Measurements from ENCODE around the gene ZCCHC14. TPM values are rescaled to one million over a fixed set of nuclear protein-coding genes. Genes with fewer than 3 reads are reported as not detected.
A peak's percentile ranks its signal among the peaks of the same experiment; 100 is the strongest.

Gene ZCCHC14
- total RNA-seq, 1 experiment from 2014 or later, result 37.8 TPM

DNA sequence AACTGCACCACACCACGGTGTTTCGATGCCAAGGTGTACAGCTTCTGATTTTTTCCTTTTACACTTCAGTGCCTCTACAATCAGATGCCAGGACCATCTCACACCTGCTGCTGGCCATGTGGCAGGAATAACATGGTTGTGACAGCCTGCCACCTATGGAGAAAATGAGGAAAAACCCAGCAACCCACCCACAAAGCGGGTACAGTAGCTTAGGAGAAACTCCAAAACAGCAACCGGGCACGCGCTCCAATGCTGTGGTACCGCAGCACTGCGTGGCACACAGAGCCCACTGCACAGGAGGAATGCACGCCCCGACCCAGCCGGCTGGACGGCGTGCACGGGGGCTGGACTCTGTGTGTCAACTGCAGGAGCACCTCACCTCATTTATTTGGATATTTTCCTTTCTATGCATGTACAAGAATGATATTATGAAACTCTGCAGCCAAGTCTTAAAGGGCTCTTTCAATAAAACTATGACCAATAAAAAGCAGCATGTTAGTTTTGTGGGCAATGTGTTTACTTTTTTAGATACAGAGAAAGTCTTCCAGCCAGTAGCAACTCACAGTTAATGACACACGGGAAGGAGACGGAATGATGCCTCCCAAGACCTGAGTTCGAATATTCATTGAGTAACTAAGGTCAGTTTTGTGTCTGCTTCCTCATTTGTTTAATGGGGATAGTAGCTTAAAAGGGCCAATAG lies 54.8 kb downstream of the ZCCHC14 start:
- ChIA-PET POLR2A (no interaction called here), RAD21 (ENCODE audit: low non-redundant PET in 1 of 2, low total read pairs in 2 of 2, uncharacterized antibody in 2 of 2, unreplicated experiment in 2 of 2) (no interaction called here), CTCF (interaction anchor here (1.3 kb wide), 1 partner anchor 24 kb away, joined by 3 read pairs; no protein-coding TSS in a partner anchor)
- no peaks in the 10 kb centered on the region for H3K4me1 ChIP-seq (ENCODE audit: control insufficient read depth in 1 of 2, insufficient read depth in 2 of 2, low read length in 2 of 2)
- H3K9ac ChIP-seq (ENCODE audit: low read length), result no peak overlapping the region
- TF ChIP-seq, protein P1, sequence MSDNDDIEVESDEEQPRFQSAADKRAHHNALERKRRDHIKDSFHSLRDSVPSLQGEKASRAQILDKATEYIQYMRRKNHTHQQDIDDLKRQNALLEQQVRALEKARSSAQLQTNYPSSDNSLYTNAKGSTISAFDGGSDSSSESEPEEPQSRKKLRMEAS (IDR thresholded peaks at IDR 0.05), result peak; percentile 64; the same call in 1 of the 2 replicates
- TF ChIP-seq, protein P2, sequence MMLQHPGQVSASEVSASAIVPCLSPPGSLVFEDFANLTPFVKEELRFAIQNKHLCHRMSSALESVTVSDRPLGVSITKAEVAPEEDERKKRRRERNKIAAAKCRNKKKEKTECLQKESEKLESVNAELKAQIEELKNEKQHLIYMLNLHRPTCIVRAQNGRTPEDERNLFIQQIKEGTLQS (IDR thresholded peaks at IDR 0.05), result no peak
- peak; percentile 27; the same call in 1 of the 2 replicates for TF ChIP-seq RAD21 (IDR thresholded peaks at IDR 0.05; ENCODE audit: low read depth)
- TF ChIP-seq, protein P3, sequence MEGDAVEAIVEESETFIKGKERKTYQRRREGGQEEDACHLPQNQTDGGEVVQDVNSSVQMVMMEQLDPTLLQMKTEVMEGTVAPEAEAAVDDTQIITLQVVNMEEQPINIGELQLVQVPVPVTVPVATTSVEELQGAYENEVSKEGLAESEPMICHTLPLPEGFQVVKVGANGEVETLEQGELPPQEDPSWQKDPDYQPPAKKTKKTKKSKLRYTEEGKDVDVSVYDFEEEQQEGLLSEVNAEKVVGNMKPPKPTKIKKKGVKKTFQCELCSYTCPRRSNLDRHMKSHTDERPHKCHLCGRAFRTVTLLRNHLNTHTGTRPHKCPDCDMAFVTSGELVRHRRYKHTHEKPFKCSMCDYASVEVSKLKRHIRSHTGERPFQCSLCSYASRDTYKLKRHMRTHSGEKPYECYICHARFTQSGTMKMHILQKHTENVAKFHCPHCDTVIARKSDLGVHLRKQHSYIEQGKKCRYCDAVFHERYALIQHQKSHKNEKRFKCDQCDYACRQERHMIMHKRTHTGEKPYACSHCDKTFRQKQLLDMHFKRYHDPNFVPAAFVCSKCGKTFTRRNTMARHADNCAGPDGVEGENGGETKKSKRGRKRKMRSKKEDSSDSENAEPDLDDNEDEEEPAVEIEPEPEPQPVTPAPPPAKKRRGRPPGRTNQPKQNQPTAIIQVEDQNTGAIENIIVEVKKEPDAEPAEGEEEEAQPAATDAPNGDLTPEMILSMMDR (IDR thresholded peaks at IDR 0.05 in 2 of 3, conservative IDR thresholded peaks at IDR 0.05 in 1 of 3; ENCODE audit: borderline replicate concordance in 1 of 3, insufficient read depth in 1 of 3, low read depth in 2 of 3, low read length in 2 of 3), result peak in 2 of 3 experiments; percentile 5 to 13; a peak in 1 of 6 replicates
- H3K27ac ChIP-seq (ENCODE audit: low read depth, low read length), result no peak overlapping the region
- no peaks in the 10 kb centered on the region for H3K36me3 ChIP-seq (ENCODE audit: control insufficient read depth in 1 of 2, insufficient read depth in 2 of 2, low read length in 2 of 2)
- BruUV-seq (replicated peaks), result no TSS peak
- peaks cover 10% of the 10 kb centered on the region; the same call in 1 of the 2 replicates for H4K20me1 ChIP-seq (ENCODE audit: insufficient read depth)
- H3K4me3 ChIP-seq (replicated peaks in 1 of 2; ENCODE audit: low read depth in 1 of 2, low read length in 2 of 2), result no peak overlapping the region
- no peaks in the 10 kb centered on the region for H3K9me2 ChIP-seq (ENCODE audit: insufficient read depth)
- no peak for ATAC-seq
- H2AFZ ChIP-seq (ENCODE audit: low read depth, low read length, poor library complexity, severe bottlenecking), result no peak overlapping the region
- no peaks in the 10 kb centered on the region for H3K27me3 ChIP-seq (ENCODE audit: insufficient read depth, low read length)
- intact Hi-C loops (cut with micrococcal nuclease), result no loop called here
- no peak for DNase-seq (ENCODE audit: low read depth, low spot score)
- H3K4me2 ChIP-seq (ENCODE audit: low read length), result no peak overlapping the region
- H3K9me3 ChIP-seq (ENCODE audit: control insufficient read depth in 1 of 2, insufficient read depth in 1 of 2, low read depth in 1 of 2, low read length in 2 of 2), result no peaks in the 10 kb centered on the region
- peaks cover 42% of the 10 kb centered on the region for H3K79me2 ChIP-seq (ENCODE audit: insufficient read depth, low read length)

DNA sequence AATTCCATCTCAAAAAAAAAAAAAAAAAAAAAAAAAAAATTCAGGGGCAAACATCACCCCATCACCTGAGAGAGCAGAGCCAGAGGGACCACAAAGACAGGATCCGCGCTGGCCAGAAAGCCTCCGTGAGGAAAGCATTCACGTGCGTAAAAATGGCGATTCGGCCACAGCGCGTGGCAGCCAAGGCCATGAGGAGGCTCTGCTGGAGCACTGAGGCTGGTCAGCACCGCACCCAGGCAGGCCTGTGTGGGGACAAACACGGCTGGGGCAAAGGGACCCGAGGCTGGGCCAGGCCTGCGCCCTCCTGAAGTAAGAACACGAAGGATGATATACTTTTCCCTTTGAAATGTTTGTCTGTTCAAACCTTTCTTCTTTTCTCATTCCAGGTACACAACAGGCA lies 55.5 kb downstream of the ZCCHC14 start:
- no peak overlapping the region for H3K4me2 ChIP-seq (ENCODE audit: low read length)
- H3K79me2 ChIP-seq (ENCODE audit: insufficient read depth, low read length), result peaks cover 37% of the 10 kb centered on the region
- intact Hi-C loops (cut with micrococcal nuclease), result no loop called here
- H3K9me3 ChIP-seq (ENCODE audit: control insufficient read depth in 1 of 2, insufficient read depth in 1 of 2, low read depth in 1 of 2, low read length in 2 of 2), result no peaks in the 10 kb centered on the region
- ATAC-seq (no peak), DNase-seq (ENCODE audit: low read depth, low spot score) (no peak)
- H3K36me3 ChIP-seq (ENCODE audit: control insufficient read depth in 1 of 2, insufficient read depth in 2 of 2, low read length in 2 of 2), result peaks cover 0 to under 1% of the 10 kb centered on the region in 2 experiments; a peak in 1 of 4 replicates
- no peak overlapping the region for H3K4me3 ChIP-seq (replicated peaks in 1 of 2; ENCODE audit: low read depth in 1 of 2, low read length in 2 of 2)
- H3K9me2 ChIP-seq (ENCODE audit: insufficient read depth), result no peaks in the 10 kb centered on the region
- H3K27me3 ChIP-seq (ENCODE audit: insufficient read depth, low read length), result no peaks in the 10 kb centered on the region
- ChIA-PET POLR2A (no interaction called here), RAD21 (ENCODE audit: low non-redundant PET in 1 of 2, low total read pairs in 2 of 2, uncharacterized antibody in 2 of 2, unreplicated experiment in 2 of 2) (no interaction called here), CTCF (interaction anchor here (1.5 kb wide), 1 partner anchor 139 kb away, joined by 3 read pairs; no protein-coding TSS in a partner anchor)
- no peak overlapping the region for H2AFZ ChIP-seq (ENCODE audit: low read depth, low read length, poor library complexity, severe bottlenecking)
- no peak overlapping the region for H3K27ac ChIP-seq (ENCODE audit: low read depth, low read length)
- no peaks in the 10 kb centered on the region for H3K4me1 ChIP-seq (ENCODE audit: control insufficient read depth in 1 of 2, insufficient read depth in 2 of 2, low read length in 2 of 2)
- H3K9ac ChIP-seq (ENCODE audit: low read length), result no peak overlapping the region
- H4K20me1 ChIP-seq (ENCODE audit: insufficient read depth), result peaks cover 5% of the 10 kb centered on the region; the same call in 1 of the 2 replicates
- no TSS peak for BruUV-seq (replicated peaks)
- TF ChIP-seq ZNF274 (IDR thresholded peaks at IDR 0.05; ENCODE audit: low read depth, low read length) (no peak), SP1 (IDR thresholded peaks at IDR 0.05; ENCODE audit: low read depth) (no peak), SIN3A (IDR thresholded peaks at IDR 0.05; ENCODE audit: low read depth) (no peak), CEBPB (IDR thresholded peaks at IDR 0.05; ENCODE audit: low read depth) (no peak), RAD21 (IDR thresholded peaks at IDR 0.05; ENCODE audit: low read depth) (no peak)
- TF ChIP-seq, protein P3 (IDR thresholded peaks at IDR 0.05 in 2 of 3, conservative IDR thresholded peaks at IDR 0.05 in 1 of 3; ENCODE audit: borderline replicate concordance in 1 of 3, insufficient read depth in 1 of 3, low read depth in 2 of 3, low read length in 2 of 3), result no peak
- TF ChIP-seq, protein P2 (IDR thresholded peaks at IDR 0.05), result no peak
- TF ChIP-seq, protein P4, sequence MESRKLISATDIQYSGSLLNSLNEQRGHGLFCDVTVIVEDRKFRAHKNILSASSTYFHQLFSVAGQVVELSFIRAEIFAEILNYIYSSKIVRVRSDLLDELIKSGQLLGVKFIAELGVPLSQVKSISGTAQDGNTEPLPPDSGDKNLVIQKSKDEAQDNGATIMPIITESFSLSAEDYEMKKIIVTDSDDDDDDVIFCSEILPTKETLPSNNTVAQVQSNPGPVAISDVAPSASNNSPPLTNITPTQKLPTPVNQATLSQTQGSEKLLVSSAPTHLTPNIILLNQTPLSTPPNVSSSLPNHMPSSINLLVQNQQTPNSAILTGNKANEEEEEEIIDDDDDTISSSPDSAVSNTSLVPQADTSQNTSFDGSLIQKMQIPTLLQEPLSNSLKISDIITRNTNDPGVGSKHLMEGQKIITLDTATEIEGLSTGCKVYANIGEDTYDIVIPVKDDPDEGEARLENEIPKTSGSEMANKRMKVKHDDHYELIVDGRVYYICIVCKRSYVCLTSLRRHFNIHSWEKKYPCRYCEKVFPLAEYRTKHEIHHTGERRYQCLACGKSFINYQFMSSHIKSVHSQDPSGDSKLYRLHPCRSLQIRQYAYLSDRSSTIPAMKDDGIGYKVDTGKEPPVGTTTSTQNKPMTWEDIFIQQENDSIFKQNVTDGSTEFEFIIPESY (IDR thresholded peaks at IDR 0.05; ENCODE audit: extremely low read depth, insufficient replicate concordance, low read length), result no peak

All from HCT116 (cell line).